NOMO-1 (cell line): ENCODE data around the gene MT1G.
"Not testable (repeated sequence)": the region's sequence is repeated elsewhere in the genome, so short reads cannot be mapped to it uniquely, and the experiment has no call there.

ENCODE experiments used
- DNase-seq, 2 experiments: peaks; one replicate each; lab custom pipeline; 2025; ENCODE audit not compliant: unreplicated experiment in 2 of 2; lab: John Stamatoyannopoulos, UW

Gene MT1G

DNA sequence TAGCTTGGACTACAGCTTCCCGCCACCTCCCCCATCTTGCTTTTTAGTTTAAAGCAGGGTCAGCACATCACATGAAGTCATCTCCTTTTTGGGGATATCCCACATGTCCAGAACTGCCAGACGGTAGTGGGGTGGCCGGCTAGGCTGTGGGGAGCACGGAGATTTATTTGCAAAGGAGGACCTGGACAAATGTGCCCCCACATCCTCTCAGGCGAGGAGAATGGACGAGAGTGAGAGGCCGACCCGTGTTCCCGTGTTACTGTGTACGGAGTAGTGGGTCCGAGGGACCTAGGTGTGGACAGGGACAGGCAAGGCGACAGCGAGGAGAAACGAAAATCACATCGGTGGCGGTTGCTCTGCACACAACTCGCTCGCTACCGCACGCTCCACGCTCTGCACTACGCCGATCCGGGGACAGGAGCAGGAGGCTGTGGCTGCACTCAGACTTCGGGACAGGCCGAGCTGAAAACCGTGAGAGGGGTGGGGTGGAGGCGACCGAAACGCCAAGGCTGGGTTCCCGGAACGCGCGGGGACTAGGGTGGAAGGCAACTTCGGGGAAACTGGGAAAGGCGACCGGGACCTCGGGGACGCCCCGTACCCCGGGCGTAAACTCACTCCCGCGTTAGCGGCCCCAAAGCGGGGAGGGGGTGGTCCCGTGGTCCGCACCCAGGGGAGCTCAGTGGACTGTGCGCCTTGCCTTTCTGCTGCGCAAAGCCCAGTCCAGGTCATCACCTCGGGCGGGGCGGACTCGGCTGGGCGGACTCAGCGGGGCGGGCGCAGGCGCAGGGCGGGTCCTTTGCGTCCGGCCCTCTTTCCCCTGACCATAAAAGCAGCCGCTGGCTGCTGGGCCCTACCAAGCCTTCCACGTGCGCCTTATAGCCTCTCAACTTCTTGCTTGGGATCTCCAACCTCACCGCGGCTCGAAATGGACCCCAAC is 29.8 kb downstream of the MT1G start, which contains the start of gene MT1A:
Gene MT1A, plus strand, starts transcription at position 853 of the 937 bp plus-strand sequence. Its CDS starts 73 bp downstream, at position 926.
- peak; percentile 11 to 12 for DNase-seq

GRCh38 chr16:56636616-56637413 is 31.1 kb downstream of the MT1G start:
- DNase-seq: no peak

GRCh38 chr16:56635441-56635967 is 32.4 kb downstream of the MT1G start:
- no peak for DNase-seq

- DNase-seq: no peak
Observed at GRCh38 chr16:56634715-56635440, 33.0 kb downstream of the MT1G start.

DNA sequence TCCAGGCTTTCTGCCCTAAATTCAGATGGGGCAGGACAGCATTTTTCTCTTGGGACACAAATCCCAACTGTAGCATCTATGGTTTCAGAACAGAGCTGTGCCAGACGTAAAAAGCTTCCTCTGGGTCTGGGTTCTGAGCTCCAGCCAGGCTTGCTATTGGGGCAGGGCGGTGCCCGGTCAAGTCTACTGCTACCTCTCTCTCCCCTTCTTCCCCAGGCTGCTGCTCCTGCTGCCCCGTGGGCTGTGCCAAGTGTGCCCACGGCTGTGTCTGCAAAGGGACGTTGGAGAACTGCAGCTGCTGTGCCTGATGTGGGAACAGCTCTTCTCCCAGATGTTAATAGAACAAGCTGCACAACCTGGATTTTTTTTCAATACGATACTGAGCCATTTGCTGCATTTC is 34.3 kb downstream of the MT1G start:
- no peak for DNase-seq

DNA sequence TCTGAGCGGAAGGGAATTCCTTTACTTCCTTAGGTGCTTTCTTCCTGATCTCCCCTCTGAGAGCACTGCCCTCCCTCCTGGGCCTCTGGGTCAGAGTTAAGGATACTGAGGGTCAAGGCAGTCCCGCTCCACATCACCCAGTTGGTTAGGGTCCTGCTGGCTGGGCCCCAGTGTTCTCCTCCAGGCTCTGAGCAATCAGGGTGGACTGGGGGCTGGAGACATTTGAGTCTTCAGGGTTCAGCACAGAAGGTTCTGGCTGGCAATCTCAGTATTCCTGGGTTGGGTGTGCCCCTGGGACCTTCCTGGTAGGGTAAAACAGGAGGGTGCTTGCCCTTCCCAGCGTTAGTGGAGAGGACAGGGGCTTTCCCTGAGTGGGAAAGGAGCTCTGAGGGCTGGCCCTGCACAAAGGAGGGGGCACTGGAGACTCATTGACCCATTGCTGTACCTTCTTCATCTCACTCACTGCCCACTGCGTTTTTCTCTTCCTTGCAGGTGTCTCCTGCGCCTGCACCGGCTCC is 35.0 kb downstream of the MT1G start:
- DNase-seq: no peak

- DNase-seq: peak in 1 of 2 experiments; percentile 37
Observed at GRCh38 chr16:56632156-56632847, 35.6 kb downstream of the MT1G start, which contains the start of gene MT1M. MT1M (plus strand) TSS chr16:56632659; CDS start chr16:56632732, 73 bp downstream.

GRCh38 chr16:56631832-56632155 is 36.1 kb downstream of the MT1G start:
- DNase-seq: no peak

GRCh38 chr16:56631197-56631596 is 36.7 kb downstream of the MT1G start:
- DNase-seq: no peak

DNA sequence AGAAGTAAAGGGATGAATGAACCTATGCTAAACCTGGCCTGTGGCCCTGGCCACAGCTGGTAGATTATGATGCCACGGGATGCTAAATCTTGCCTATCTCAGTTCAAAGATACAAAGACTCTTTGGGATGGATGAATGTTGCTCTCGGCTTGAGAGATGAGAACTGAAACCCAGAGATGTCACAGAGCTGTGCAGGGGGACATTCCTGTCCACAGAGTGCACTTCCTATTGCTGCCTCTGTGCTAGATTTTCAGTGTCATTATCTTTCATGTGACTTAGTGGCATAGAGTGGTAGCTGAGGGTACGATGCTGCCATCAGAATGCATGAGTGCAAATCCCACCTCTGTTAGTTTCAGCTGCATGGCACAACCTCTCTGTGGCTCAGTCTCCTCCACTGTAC is 37.7 kb downstream of the MT1G start:
- DNase-seq: peak; percentile 27 to 81

- no peak for DNase-seq
Observed at GRCh38 chr16:56629531-56629930, 38.3 kb downstream of the MT1G start.

DNA sequence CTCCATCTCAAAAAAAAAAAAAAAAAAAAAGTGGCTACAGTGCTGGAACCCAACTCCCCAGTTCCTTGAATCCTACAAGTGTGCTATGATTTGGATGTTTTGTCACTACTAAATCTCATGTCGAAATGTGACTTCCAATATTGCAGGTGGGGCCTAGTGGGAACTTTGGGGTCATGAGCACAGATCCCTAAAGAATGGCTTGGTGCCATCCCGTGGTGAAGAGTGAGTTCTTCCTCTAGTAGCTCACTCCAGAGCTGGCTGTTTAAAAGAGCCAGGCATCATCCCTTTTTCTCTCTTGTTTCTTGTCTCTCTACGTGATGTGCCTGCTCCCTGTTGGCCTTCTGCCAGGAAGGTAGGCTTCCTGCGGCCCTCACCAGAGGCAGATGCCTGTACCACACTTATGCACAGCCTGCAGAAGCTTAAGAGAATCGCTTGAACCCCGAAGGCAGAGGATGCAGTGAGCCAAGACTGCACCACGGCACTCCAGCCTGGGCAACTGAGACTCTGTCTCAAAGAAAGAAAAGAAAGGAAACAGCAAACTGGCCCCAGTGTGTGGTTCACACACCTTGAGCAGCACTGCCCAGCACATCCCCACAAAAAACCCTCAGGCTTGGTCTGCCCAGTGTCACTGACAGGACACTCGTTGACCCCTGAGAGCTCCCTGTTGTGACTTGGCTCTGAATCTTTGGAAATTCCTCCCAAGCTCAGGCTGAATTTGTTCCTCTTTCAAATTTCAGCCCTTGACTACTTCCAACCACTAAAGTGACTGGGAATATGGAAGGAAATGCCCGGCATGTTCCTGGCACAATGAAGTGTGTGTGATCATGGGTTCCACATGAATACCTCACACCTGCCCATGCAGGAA is 39.1 kb downstream of the MT1G start:
- DNase-seq: no peak

- no peak for DNase-seq
Observed at GRCh38 chr16:56626685-56627084, 41.2 kb downstream of the MT1G start.

DNA sequence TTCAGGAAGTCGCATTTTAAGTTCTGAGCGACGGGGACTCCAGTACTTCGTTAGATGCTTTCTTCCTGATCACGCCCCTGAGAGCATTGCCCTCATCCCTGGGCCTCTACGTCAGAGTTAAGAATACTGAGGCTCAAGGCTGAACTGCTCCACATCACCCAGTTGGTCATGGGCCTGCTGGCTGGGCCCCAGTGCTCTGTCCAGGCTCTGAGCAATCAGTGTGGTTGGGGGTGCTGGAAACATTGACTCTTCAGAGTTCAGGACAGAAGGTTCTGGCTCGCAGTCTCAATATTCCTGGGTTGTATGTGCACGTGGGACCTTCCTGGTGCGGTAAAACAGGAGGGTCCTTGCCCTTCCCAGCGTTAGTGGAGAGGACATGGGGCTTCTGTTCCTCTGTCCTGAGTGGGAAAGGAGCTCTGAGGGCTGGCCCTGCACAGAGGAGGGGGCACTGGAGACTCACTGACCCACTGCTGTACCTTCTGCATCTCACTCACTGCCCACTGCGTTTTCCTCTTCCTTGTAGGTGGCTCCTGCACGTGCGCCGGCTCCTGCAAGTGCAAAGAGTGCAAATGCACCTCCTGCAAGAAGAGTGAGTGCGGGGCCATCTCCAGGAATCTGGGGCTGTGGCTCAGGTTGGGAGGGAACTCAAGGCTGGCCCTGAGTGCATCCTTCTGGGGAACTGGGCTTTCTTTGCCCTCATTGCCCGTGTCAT is 41.8 kb downstream of the MT1G start:
- no peak for DNase-seq

DNA sequence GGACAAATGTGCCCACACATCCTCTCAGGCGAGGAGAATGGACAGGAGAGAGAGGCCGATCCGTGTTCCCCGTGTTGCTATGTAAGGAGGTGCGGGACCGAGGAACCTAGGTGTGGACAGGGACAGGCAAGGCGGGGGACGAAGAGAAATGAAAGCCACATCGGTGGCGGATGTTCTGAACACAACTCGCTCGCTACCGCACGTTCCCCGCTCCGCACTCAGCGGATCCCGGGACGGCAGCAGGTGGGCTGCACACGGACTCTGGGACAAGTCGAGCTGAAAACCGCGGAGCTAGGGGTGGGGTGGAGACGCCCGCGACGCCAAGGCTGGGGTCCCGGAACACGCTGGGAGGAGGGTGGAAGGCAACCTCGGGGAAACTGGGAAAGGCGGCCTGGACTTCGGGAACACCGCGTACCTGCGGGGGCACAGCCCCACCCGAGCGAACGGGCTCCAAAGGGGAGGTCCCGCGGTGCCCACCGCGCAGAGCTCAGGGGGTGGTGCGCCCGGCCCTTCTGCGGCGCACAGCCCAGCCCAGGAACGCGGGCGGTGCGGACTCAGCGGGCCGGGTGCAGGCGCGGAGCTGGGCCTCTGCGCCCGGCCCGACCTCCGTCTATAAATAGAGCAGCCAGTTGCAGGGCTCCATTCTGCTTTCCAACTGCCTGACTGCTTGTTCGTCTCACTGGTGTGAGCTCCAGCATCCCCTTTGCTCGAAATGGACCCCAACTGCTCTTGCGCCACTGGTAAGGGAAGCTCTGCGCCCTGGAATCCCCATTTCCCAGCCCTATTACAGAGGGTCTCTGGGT is 42.5 kb downstream of the MT1G start, which contains the start of gene MT1E:
Gene MT1E, plus strand, starts transcription at position 642 of the 803 bp plus-strand sequence. Its CDS starts 71 bp downstream, at position 713.
- DNase-seq: peak; percentile 86 to 96

DNA sequence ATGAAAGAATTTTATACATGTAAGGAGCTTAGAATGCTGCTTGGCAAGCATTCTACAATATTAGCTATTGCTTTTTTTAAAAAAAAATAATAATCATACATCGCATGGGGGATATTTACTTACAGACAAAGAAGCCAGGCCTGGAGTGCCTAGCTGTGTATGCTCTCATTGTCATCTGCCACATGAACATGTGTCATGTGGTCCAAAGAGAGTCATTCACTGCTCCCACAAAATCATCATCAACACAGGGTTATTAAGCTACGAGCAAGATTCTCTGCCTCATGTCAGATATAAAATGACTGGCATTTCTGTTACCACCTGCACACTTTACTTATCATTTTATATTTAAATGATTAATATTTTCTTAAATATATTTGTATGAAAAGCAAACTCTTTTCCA is 44.2 kb downstream of the MT1G start:
- no peak for DNase-seq

DNA sequence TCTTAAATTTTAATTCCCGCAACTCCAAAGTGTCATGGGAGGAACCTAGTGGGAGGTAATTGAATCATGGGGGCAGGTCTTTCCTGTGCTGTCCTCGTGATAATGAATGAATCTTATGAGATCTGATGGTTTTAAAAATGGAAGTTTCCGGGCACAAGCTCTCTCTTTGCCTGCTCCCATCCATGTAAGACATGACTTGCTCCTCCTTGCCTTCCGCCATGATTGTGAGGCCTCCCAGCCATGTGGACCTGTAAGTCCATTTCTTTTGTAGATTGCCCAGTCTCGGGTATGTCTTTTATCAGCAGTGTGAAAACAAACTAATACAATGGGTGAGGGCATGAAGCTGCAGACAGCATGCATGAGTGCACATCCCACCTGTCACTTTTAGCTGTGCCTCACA is 44.7 kb downstream of the MT1G start:
- DNase-seq: not testable (repeated sequence)
